Endothelial cell of umbilical vein (primary cell): ENCODE results near the gene RPS6KB1. TPM values are rescaled to one million over a fixed set of nuclear protein-coding genes. Genes with fewer than 3 reads are reported as not detected.

Experiments used
- BruUV-seq: library from RNA; stranded (reverse); fragments of 400-500 nt; replicated peaks from 2 replicates; lab custom pipeline; 2021; lab: Mats Ljungman, UMichigan
- CTCF ChIA-PET: fragments of 300-600, 350-600 bp; sonication (Branson Sonifier 250); formaldehyde crosslinking; loops from one replicate; lab custom pipeline; 2021; ENCODE audit warnings: antibody characterized with exemption, inconsistent platforms; lab: Charles Lee
- POLR2A ChIA-PET: fragments of 300-600, 350-600 bp; sonication (Branson Sonifier 250); formaldehyde crosslinking; loops from one replicate; lab custom pipeline; 2021; ENCODE audit warnings: antibody characterized with exemption, inconsistent platforms; lab: Charles Lee
- DNase-seq: peaks from one replicate; pipeline ENCODE4 v3.0.0-alpha.2; 2011; ENCODE audit warnings: low read depth, low spot score
- FAIRE-seq: peaks from 2 replicates; lab custom pipeline; 2011; peaks lifted over from hg19 to GRCh38; lab: Jason Lieb, UNC
- H2AFZ ChIP-seq: 2 replicates; pipeline ENCODE4 v1.6.0; 2012; ENCODE audit warnings: low read depth, low read length, control low read depth, inconsistent platforms
- H3K27ac ChIP-seq: 2 replicates; pipeline ENCODE4 v1.5.1; 2011; ENCODE audit warnings: low read depth, mild to moderate bottlenecking, control low read depth, low read length, moderate library complexity; ENCODE audit not compliant: insufficient read depth
- H3K27me3 ChIP-seq, 2 experiments: 2 replicates each; pipeline versions ENCODE4 v1.6.0 to v1.6.1; 2011; ENCODE audit warnings: low read length in 2 of 2, mixed read lengths in 1 of 2; ENCODE audit not compliant: control insufficient read depth in 2 of 2, insufficient read depth in 2 of 2
- H3K36me3 ChIP-seq, 2 experiments: 2 replicates in 1 of 2; 3 replicates in 1 of 2; pipeline ENCODE4 v1.5.1; 2011; ENCODE audit warnings: low read length in 2 of 2, mild to moderate bottlenecking in 1 of 2, moderate library complexity in 1 of 2; ENCODE audit not compliant: control insufficient read depth in 2 of 2, insufficient read depth in 2 of 2; ENCODE audit errors: extremely low read depth in 1 of 2
- H3K4me1 ChIP-seq: 3 replicates; pipeline ENCODE4 v1.5.1; 2011; ENCODE audit warnings: mild to moderate bottlenecking, low read length; ENCODE audit not compliant: control insufficient read depth, insufficient read depth; ENCODE audit errors: extremely low read depth
- H3K4me2 ChIP-seq: 2 replicates; pipeline ENCODE4 v1.6.1; 2011; ENCODE audit warnings: low read length, control low read depth, mixed read lengths; ENCODE audit not compliant: insufficient read depth
- H3K4me3 ChIP-seq, 3 experiments: fragments of 200-600 bp in 1 of 3; sonication (generic), shearing (Covaris generic) in 1 of 3; replicated peaks in 1 of 3; 2 replicates each; pipeline ENCODE4 v1.5.1; 2011 to 2016; ENCODE audit warnings: control low read depth in 3 of 3, low read length in 3 of 3, mild to moderate bottlenecking in 2 of 3, inconsistent platforms in 1 of 3, low read depth in 1 of 3, moderate library complexity in 1 of 3; ENCODE audit not compliant: insufficient read depth in 1 of 3
- H3K79me2 ChIP-seq: 2 replicates; pipeline ENCODE4 v1.6.0; 2012; ENCODE audit warnings: low read length, inconsistent platforms; ENCODE audit not compliant: control insufficient read depth, insufficient read depth
- H3K9ac ChIP-seq: replicated peaks from 2 replicates; pipeline ENCODE3; 2011; ENCODE audit warnings: low read length, control low read depth; ENCODE audit not compliant: insufficient read depth; ENCODE audit errors: extremely low read depth
- H3K9me1 ChIP-seq: replicated peaks from 3 replicates; pipeline ENCODE4 v1.6.0; 2011; ENCODE audit warnings: mild to moderate bottlenecking, low read length; ENCODE audit not compliant: control insufficient read depth, insufficient read depth; ENCODE audit errors: extremely low read depth
- H3K9me3 ChIP-seq: replicated peaks from 2 replicates; pipeline ENCODE4 v1.5.1; 2012; ENCODE audit warnings: low read length, inconsistent platforms; ENCODE audit not compliant: control insufficient read depth, insufficient read depth
- H4K20me1 ChIP-seq: replicated peaks from 2 replicates; pipeline ENCODE3; 2011; ENCODE audit warnings: mild to moderate bottlenecking, low read length; ENCODE audit not compliant: control insufficient read depth, insufficient read depth; ENCODE audit errors: extremely low read depth
- CTCF ChIP-seq, 2 donors: IDR thresholded peaks; 1 replicate in 1 of 2; 2 replicates in 1 of 2; pipeline ENCODE4 v1.5.1; 2011; ENCODE audit warnings: low read length in 2 of 2, mild to moderate bottlenecking in 2 of 2, moderate library complexity in 2 of 2, control low read depth in 1 of 2, inconsistent platforms in 1 of 2, low read depth in 1 of 2; ENCODE audit not compliant: insufficient read depth in 1 of 2; ENCODE audit errors: extremely low read depth in 1 of 2
- EZH2 ChIP-seq: IDR thresholded peaks from 2 replicates; pipeline ENCODE4 v1.6.1; 2012; ENCODE audit warnings: borderline replicate concordance, low read depth, mild to moderate bottlenecking, moderate library complexity, low read length, inconsistent platforms; ENCODE audit not compliant: severe bottlenecking
- FOS ChIP-seq: IDR thresholded peaks from 2 replicates; pipeline ENCODE4 v1.6.1; 2011; ENCODE audit warnings: mild to moderate bottlenecking, low read length, moderate library complexity, borderline replicate concordance; ENCODE audit not compliant: insufficient read depth
- GATA2 ChIP-seq: IDR thresholded peaks from 2 replicates; pipeline ENCODE4 v1.7.0; 2011; ENCODE audit warnings: low read depth, mild to moderate bottlenecking, moderate library complexity, mixed read lengths, low read length; ENCODE audit not compliant: insufficient read length, insufficient read depth
- JUN ChIP-seq: IDR thresholded peaks from 2 replicates; pipeline ENCODE4 v1.6.1; 2011; ENCODE audit warnings: borderline replicate concordance, low read depth; ENCODE audit not compliant: insufficient read length, insufficient read depth
- MYC ChIP-seq: IDR thresholded peaks from one replicate; pipeline ENCODE4 v1.6.1; 2011; ENCODE audit warnings: mild to moderate bottlenecking, low read depth, low read length
- POLR2A ChIP-seq: IDR thresholded peaks from 2 replicates; pipeline ENCODE4 v1.6.1; 2012; ENCODE audit warnings: low read depth, mild to moderate bottlenecking, control low read depth, low read length
- POLR2AphosphoS5 ChIP-seq: IDR thresholded peaks from 2 replicates; pipeline ENCODE4 v1.6.1; 2012; ENCODE audit warnings: low read depth, mild to moderate bottlenecking, control low read depth, low read length, moderate library complexity; ENCODE audit not compliant: insufficient read depth
- dilution Hi-C: fragments of 300-500 bp; cut with MboI; formaldehyde crosslinking; loops from one replicate; pipeline ENCODE4 v1.15.0; 2019; ENCODE audit warnings: low sequenced_read_pairs; ENCODE audit not compliant: extremely low pct_ligation_motif_present
- intact Hi-C: fragments of 100-400 bp; cut with micrococcal nuclease; formaldehyde crosslinking; loops from one replicate; pipeline ENCODE4 v1.10.0; 2022
- polyA plus RNA-seq, 4 experiments: library from polyadenylated mRNA; depleted of rRNA in 3 of 4; stranded (reverse) in 3 of 4; unstranded in 1 of 4; fragments of >200 nt; gene quantifications; 2 replicates each; pipeline versions ENCODE4 v1.2.1 to v1.2.3, GENCODE V29; 2011 to 2012; ENCODE audit warnings: missing spikeins in 1 of 4
- total RNA-seq: library from RNA; stranded (reverse); gene quantifications from 2 replicates; pipeline ENCODE4 v1.2.3, GENCODE V29; 2021
- TF ChIP-seq, protein P1 (sequence below): IDR thresholded peaks from 2 replicates; pipeline ENCODE4 v1.6.1; 2011; ENCODE audit not compliant: insufficient read depth, insufficient read length

Gene RPS6KB1
- total and polyA plus RNA-seq, 2 donors (not counting 3 experiments of a cell fraction or from before 2014, with no cell fraction given), result 5.4 to 45.7 TPM

DNA sequence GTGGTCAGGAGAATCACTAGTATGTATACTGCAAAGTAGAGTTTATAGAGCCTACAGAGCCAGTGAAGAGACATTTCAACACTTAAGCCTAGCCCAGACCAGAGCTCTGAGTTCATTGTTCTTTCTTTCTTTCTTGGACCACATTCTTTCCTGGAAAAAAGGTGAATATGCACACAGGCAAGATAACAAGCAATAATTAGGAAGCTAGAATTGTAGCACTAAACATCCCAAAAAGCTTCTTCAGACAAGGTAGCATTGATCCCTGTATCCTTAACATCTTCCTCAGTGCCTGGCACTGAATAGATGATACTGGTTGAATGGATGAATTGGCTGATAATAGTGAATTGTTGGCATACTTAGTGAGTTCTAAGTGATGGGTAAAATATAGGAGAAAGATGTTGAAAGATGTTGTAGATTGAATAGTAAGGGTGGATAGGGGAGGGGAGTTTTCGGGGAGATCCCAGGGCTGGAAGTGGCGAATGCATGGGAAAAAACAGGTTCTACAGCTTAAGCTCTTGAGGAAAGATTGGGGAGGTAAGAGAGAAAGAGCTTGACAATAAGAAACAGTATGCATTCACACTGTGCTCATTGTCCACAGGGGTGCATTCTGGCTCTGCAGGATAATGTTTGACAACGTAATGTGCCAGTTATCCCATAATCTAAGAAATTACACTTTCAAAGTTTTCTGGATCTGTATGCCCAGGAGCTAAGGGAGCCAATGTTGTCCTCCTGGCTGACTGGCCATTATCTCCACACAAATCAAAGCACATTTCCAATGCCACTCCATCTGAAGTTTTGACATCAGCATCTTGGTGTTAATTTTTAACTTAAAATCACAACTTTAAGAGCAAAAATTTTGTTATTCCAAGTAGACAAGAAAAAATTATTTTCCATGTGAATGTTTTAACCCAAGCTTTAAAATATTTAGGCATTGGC lies 35.8 kb upstream of the RPS6KB1 start:
- dilution Hi-C loops, result no loop called here
- ChIA-PET POLR2A (interaction anchor here (0.6 to 1.6 kb wide), 3 partner anchors 11 to 104 kb away, joined by 3 to 14 read pairs (median 4); no protein-coding TSS in a partner anchor), CTCF (interaction anchor here (0.8 to 1.5 kb wide), 5 partner anchors 12 to 547 kb away, joined by 3 to 4 read pairs (median 3); no protein-coding TSS in a partner anchor)
- DNase-seq (no peak), FAIRE-seq (no peak)
- Histone ChIP-seq H3K36me3 (no peaks in the 10 kb centered on the region), H3K9me1 (no peaks in the 10 kb centered on the region), H3K79me2 (no peaks in the 10 kb centered on the region), H3K9me3 (no peaks in the 10 kb centered on the region), H3K9ac (no peak overlapping the region), H3K4me1 (peaks cover 26% of the 10 kb centered on the region), H3K27ac (no peak overlapping the region), H3K4me3 (no peak overlapping the region), H2AFZ (no peak overlapping the region), H4K20me1 (no peaks in the 10 kb centered on the region), H3K4me2 (no peak overlapping the region), H3K27me3 (no peaks in the 10 kb centered on the region)
- BruUV-seq, result no TSS peak
- TF ChIP-seq CTCF (IDR thresholded peaks at IDR 0.05; ENCODE audit: extremely low read depth in 1 of 2, insufficient read depth in 1 of 2, low read depth in 1 of 2, low read length in 2 of 2), result no peak
- no peak for TF ChIP-seq EZH2
- no peak for TF ChIP-seq JUN
- no peak for TF ChIP-seq GATA2
- no peak for TF ChIP-seq FOS
- TF ChIP-seq MYC, result no peak
- TF ChIP-seq POLR2AphosphoS5, result no peak
- no peak for TF ChIP-seq POLR2A
- TF ChIP-seq, protein P1, sequence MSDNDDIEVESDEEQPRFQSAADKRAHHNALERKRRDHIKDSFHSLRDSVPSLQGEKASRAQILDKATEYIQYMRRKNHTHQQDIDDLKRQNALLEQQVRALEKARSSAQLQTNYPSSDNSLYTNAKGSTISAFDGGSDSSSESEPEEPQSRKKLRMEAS, result no peak
- intact Hi-C loops, result no loop called here
